ENCODE results near the gene HS3ST4. TPM values are rescaled to one million over a fixed set of nuclear protein-coding genes. Genes with fewer than 3 reads are reported as not detected.

Gene HS3ST4
- total and polyA plus RNA-seq, 2 donors from 2014 or later, result not detected

DNA sequence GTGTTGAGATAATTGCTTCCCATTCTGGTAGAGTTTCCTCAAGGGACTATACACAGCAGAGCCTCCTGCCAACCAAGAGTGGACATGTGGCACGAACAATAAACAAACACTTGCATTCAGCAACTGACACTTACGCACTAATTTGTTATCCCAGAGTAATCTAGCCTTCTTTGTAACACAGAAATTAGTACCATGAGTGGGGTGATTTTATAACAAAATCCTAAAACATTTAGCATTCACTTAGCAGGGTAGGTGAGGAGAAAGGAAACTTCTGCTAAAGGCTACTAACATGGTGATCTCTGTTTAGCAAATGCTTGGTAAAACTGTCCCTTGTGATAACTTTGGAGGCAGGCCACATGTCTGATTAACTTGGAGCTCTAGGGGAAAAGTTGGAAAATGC, 325.2 kb downstream of the HS3ST4 start:
- no peak for DNase-seq
- Histone ChIP-seq H3K4me1 (ENCODE audit: control insufficient read depth in 2 of 3, insufficient read depth in 2 of 3, low read depth in 1 of 3, low read length in 3 of 3) (no peaks in the 10 kb centered on the region), H3K9ac (ENCODE audit: low read length in 3 of 3) (no peak overlapping the region), H3K27me3 (ENCODE audit: control insufficient read depth, insufficient read depth, low read length) (no peaks in the 10 kb centered on the region), H3K9me3 (ENCODE audit: control insufficient read depth in 2 of 3, insufficient read depth in 1 of 3, low read length in 3 of 3) (peaks cover 0 to 7% (median 5%) of the 10 kb centered on the region in 3 donors), H3K36me3 (ENCODE audit: control insufficient read depth in 2 of 3, insufficient read depth in 3 of 3, low read length in 3 of 3) (no peaks in the 10 kb centered on the region), H3K4me3 (ENCODE audit: low read length in 3 of 3) (no peak overlapping the region), H3K27ac (ENCODE audit: low read depth in 2 of 2, low read length in 2 of 2) (no peak overlapping the region)
- intact Hi-C loops (cut with DNase I), result no loop called here
- TF ChIP-seq, protein P1, sequence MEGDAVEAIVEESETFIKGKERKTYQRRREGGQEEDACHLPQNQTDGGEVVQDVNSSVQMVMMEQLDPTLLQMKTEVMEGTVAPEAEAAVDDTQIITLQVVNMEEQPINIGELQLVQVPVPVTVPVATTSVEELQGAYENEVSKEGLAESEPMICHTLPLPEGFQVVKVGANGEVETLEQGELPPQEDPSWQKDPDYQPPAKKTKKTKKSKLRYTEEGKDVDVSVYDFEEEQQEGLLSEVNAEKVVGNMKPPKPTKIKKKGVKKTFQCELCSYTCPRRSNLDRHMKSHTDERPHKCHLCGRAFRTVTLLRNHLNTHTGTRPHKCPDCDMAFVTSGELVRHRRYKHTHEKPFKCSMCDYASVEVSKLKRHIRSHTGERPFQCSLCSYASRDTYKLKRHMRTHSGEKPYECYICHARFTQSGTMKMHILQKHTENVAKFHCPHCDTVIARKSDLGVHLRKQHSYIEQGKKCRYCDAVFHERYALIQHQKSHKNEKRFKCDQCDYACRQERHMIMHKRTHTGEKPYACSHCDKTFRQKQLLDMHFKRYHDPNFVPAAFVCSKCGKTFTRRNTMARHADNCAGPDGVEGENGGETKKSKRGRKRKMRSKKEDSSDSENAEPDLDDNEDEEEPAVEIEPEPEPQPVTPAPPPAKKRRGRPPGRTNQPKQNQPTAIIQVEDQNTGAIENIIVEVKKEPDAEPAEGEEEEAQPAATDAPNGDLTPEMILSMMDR (IDR thresholded peaks at IDR 0.05; ENCODE audit: borderline replicate concordance, extremely low read depth, insufficient read depth), result no peak
- no peak for FAIRE-seq

GRCh38 chr16:26019381-26020242, 327.9 kb downstream of the HS3ST4 start:
- DNase-seq (peak in 2 of 5 donors; percentile 0 to 4), FAIRE-seq (no peak)
- Histone ChIP-seq H3K9me3 (ENCODE audit: control insufficient read depth in 2 of 3, insufficient read depth in 1 of 3, low read length in 3 of 3) (peaks cover 0 to 7% (median 5%) of the 10 kb centered on the region in 3 donors), H3K27me3 (ENCODE audit: control insufficient read depth, insufficient read depth, low read length) (no peaks in the 10 kb centered on the region), H3K36me3 (ENCODE audit: control insufficient read depth in 2 of 3, insufficient read depth in 3 of 3, low read length in 3 of 3) (no peaks in the 10 kb centered on the region), H3K4me3 (ENCODE audit: low read length in 3 of 3) (no peak overlapping the region), H3K4me1 (ENCODE audit: control insufficient read depth in 2 of 3, insufficient read depth in 2 of 3, low read depth in 1 of 3, low read length in 3 of 3) (no peaks in the 10 kb centered on the region), H3K27ac (ENCODE audit: low read depth in 2 of 2, low read length in 2 of 2) (no peak overlapping the region), H3K9ac (ENCODE audit: low read length in 3 of 3) (no peak overlapping the region)
- TF ChIP-seq, protein P1 (IDR thresholded peaks at IDR 0.05; ENCODE audit: borderline replicate concordance, extremely low read depth, insufficient read depth), result no peak
- intact Hi-C loops (cut with DNase I), result no loop called here

DNA sequence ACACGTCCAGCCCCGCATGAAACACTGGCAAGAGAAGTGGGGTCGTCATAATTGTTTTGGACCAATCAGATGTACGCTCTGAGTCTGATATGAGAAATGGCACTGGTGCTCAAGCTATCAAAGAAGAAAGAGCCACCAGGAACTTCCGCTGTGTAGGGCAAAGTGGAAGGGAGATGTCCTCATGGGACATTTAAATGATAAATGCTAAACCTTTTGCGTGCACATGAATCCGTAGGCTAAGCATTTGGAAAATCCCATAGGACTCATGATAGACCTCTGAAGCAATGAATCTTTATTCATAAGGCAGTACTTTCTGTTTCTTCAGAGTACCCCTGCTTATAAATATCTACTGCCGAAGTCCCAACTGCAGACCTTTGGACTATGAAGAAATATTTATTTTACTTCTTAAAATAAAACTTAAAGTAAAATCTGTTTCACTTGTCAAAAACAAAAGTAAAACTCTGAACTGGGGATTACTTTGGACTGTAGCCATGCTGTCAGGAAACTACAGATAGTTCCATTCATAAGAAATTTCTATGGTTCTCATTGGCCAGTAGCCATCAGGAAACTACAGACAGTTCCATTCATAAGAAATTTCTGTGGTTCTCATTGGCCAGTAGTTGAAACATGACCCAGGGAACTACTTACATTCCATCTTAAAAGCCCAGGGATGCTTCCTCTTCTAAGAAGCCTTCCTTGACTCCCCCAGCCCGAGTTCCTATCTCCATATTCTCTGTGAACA, 335.1 kb downstream of the HS3ST4 start:
- intact Hi-C loops (cut with DNase I), result no loop called here
- FAIRE-seq, result no peak
- no peak overlapping the region for H3K27ac ChIP-seq (ENCODE audit: low read depth in 2 of 2, low read length in 2 of 2)
- no peak overlapping the region for H3K4me3 ChIP-seq (ENCODE audit: low read length in 3 of 3)
- no peaks in the 10 kb centered on the region for H3K9me3 ChIP-seq (ENCODE audit: control insufficient read depth in 2 of 3, insufficient read depth in 1 of 3, low read length in 3 of 3)
- H3K4me1 ChIP-seq (ENCODE audit: control insufficient read depth in 2 of 3, insufficient read depth in 2 of 3, low read depth in 1 of 3, low read length in 3 of 3), result no peaks in the 10 kb centered on the region
- H3K36me3 ChIP-seq (ENCODE audit: control insufficient read depth in 2 of 3, insufficient read depth in 3 of 3, low read length in 3 of 3), result no peaks in the 10 kb centered on the region
- TF ChIP-seq, protein P1 (IDR thresholded peaks at IDR 0.05; ENCODE audit: borderline replicate concordance, extremely low read depth, insufficient read depth), result no peak
- H3K9ac ChIP-seq (ENCODE audit: low read length in 3 of 3), result no peak overlapping the region
- DNase-seq, result peak in 1 of 5 donors; percentile 5
- H3K27me3 ChIP-seq (ENCODE audit: control insufficient read depth, insufficient read depth, low read length), result no peaks in the 10 kb centered on the region
